22Rv1 (cell line): ENCODE measurements around the gene SCN4B.

ENCODE experiments used
- ZFX ChIP-seq: fragments of 450-650 bp; IDR thresholded peaks from 2 replicates; pipeline ENCODE4 v1.6.1; 2017; ENCODE audit warnings: antibody characterized with exemption, borderline replicate concordance
- TF ChIP-seq, protein P1 (sequence below): fragments of 450-650 bp; IDR thresholded peaks from 2 replicates; pipeline ENCODE4 v1.5.1; 2017; ENCODE audit warnings: mild to moderate bottlenecking

DNA sequence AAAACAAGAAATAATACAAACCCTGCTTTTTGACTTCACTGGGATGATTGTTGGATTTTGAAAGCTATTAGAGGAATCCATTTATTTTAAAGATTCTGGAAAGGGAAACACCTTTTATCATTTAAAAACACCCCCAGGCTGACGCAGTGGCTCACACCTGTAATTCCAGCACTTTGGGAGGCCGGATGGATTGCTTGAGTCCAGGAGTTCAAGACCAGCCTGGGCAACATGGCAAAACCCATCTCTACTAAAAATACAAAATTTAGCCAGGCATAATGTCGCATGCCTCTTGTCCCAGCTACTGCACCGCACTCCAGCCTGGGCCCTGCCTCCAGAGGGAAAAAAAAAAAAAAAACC is 24.1 kb upstream of the SCN4B start:
- TF ChIP-seq, protein P1, sequence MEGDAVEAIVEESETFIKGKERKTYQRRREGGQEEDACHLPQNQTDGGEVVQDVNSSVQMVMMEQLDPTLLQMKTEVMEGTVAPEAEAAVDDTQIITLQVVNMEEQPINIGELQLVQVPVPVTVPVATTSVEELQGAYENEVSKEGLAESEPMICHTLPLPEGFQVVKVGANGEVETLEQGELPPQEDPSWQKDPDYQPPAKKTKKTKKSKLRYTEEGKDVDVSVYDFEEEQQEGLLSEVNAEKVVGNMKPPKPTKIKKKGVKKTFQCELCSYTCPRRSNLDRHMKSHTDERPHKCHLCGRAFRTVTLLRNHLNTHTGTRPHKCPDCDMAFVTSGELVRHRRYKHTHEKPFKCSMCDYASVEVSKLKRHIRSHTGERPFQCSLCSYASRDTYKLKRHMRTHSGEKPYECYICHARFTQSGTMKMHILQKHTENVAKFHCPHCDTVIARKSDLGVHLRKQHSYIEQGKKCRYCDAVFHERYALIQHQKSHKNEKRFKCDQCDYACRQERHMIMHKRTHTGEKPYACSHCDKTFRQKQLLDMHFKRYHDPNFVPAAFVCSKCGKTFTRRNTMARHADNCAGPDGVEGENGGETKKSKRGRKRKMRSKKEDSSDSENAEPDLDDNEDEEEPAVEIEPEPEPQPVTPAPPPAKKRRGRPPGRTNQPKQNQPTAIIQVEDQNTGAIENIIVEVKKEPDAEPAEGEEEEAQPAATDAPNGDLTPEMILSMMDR = no peak
- TF ChIP-seq ZFX = no peak
